Stomach (tissue), 9 donors: ENCODE data around the gene FBRSL1. TPM values are rescaled to one million over a fixed set of nuclear protein-coding genes. Genes with fewer than 3 reads are reported as not detected.

Experiments
- DNase-seq, 2 donors: peaks; one replicate each; pipeline versions ENCODE4 v3.0.0 to v3.0.0-alpha.2; 2013 to 2019
- H3K27ac ChIP-seq, 5 donors: fragments of 200-600 bp in 4 of 5; sonication (generic) in 4 of 5; one replicate each; pipeline ENCODE4 v1.5.1; 2013 to 2019; ENCODE audit warnings: mild to moderate bottlenecking in 1 of 5, moderate library complexity in 1 of 5
- H3K27me3 ChIP-seq, 3 donors: fragments of 200-600 bp; sonication (generic); one replicate each; pipeline ENCODE4 v1.5.1; 2017 to 2019; ENCODE audit warnings: mixed run types in 1 of 3
- H3K36me3 ChIP-seq, 4 donors: fragments of 200-600 bp; sonication (generic); 1 replicate in 3 of 4; 2 replicates in 1 of 4; pipeline ENCODE4 v1.5.1; 2016 to 2019
- H3K4me1 ChIP-seq, 4 donors: fragments of 200-600 bp; sonication (generic); one replicate each; pipeline ENCODE4 v1.5.1; 2016 to 2019
- H3K4me3 ChIP-seq, 4 donors: fragments of 200-600 bp; sonication (generic) in 3 of 4; one replicate each; pipeline ENCODE4 v1.5.1; 2016 to 2019; ENCODE audit warnings: mild to moderate bottlenecking in 1 of 4
- H3K9me3 ChIP-seq, 4 donors: fragments of 200-600 bp; sonication (generic); one replicate each; pipeline ENCODE4 v1.5.1; 2016 to 2019
- CTCF ChIP-seq, 7 experiments: fragments of 450-650 bp in 4 of 7; fragments of 200-600 bp in 3 of 7; sonication (generic) in 3 of 7; IDR thresholded peaks; one replicate each; pipeline ENCODE4 v1.5.1; 2016 to 2019; ENCODE audit warnings: antibody characterized with exemption in 7 of 7, control low read depth in 2 of 7, mild to moderate bottlenecking in 1 of 7
- EP300 ChIP-seq: sonication (generic); formaldehyde crosslinking; IDR thresholded peaks from one replicate; pipeline ENCODE4 v1.6.1; 2017; ENCODE audit warnings: antibody characterized with exemption
- POLR2A ChIP-seq, 4 donors: fragments of 450-650 bp; IDR thresholded peaks; one replicate each; pipeline ENCODE4 v1.6.1; 2016; ENCODE audit warnings: antibody characterized with exemption in 4 of 4, control low read depth in 2 of 4, mild to moderate bottlenecking in 1 of 4, moderate library complexity in 1 of 4
- POLR2AphosphoS5 ChIP-seq, 3 donors: sonication (generic); formaldehyde crosslinking; IDR thresholded peaks; one replicate each; pipeline ENCODE4 v1.6.1; 2016; ENCODE audit warnings: antibody characterized with exemption in 3 of 3
- WGBS, 5 donors: extraction: QIAGEN DNeasy Blood & Tissue Kit in 3 of 5; methylation state at CpG; one replicate each; pipeline versions ENCODE4 v1.1.5 to v1.1.7; 2013 to 2018; 5-methylcytosine and 5-hydroxymethylcytosine counted together
- intact Hi-C: fragments of 100-400 bp; cut with DNase I; formaldehyde crosslinking; loops from one replicate; pipeline ENCODE4 v1.15.1; 2023; ENCODE audit warnings: low total_unique reads
- polyA plus RNA-seq, 3 donors: library from polyadenylated mRNA; stranded (reverse); fragments of 200-250 nt; gene quantifications; one replicate each; pipeline ENCODE4 v1.2.3, GENCODE V29; 2013
- total RNA-seq, 5 donors: library from RNA; depleted of rRNA; stranded (reverse); fragments of >200 nt; gene quantifications; one replicate each; pipeline versions ENCODE4 v1.1.0 to v1.2.3, GENCODE V29; 2014 to 2016
- donor health status: healthy with polysubstance abuse.
- donor health status: Bipolar disorder and iron deficiency.
- donor health status: healthy.

FBRSL1 gene
- total and polyA plus RNA-seq, 8 donors: 5.3 to 110 (median 15.7) TPM

DNA sequence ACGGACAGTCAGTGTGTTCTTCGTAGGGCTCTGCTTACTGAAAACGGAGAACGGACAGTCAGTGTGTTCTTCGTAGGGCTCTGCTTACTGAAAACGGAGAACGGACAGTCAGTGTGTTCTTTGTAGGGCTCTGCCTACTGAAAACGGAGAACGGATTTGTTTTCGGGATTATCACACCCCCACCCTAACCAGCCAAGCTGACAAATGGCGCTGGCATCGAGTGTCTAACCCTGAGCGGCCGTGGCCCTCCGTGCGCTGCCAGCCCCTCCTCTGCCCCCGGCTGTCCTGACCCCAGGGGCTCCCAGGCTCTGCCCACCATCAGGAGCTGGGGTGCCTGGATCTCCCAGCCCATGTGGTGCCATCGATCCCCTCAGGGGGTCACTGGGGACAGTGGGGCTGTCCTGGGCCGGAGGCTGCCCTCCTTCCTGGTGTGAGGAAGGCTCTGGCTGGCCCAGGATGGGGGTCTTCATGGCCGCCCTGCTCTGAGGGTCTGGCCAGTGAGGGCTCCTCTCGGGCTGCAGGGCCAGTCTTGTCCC lies 57.3 kb downstream of the FBRSL1 start:
- H3K4me3 ChIP-seq: no peak overlapping the region
- no peak for DNase-seq
- no peak for TF ChIP-seq CTCF (IDR thresholded peaks at IDR 0.05)
- no peak for TF ChIP-seq POLR2AphosphoS5 (IDR thresholded peaks at IDR 0.05)
- TF ChIP-seq EP300: no peak
- no peak for TF ChIP-seq POLR2A (IDR thresholded peaks at IDR 0.05)
- peaks cover 8 to 55% (median 46%) of the 10 kb centered on the region in 4 donors for H3K36me3 ChIP-seq
- 89 to 96% (median 95%) methylated on average over 17 to 21 of the region's 21 CpGs for WGBS, 5 donors
- H3K4me1 ChIP-seq: no peaks in the 10 kb centered on the region
- intact Hi-C loops: no loop called here
- H3K27me3 ChIP-seq: no peaks in the 10 kb centered on the region
- H3K27ac ChIP-seq: no peak overlapping the region
- H3K9me3 ChIP-seq: no peaks in the 10 kb centered on the region

DNA sequence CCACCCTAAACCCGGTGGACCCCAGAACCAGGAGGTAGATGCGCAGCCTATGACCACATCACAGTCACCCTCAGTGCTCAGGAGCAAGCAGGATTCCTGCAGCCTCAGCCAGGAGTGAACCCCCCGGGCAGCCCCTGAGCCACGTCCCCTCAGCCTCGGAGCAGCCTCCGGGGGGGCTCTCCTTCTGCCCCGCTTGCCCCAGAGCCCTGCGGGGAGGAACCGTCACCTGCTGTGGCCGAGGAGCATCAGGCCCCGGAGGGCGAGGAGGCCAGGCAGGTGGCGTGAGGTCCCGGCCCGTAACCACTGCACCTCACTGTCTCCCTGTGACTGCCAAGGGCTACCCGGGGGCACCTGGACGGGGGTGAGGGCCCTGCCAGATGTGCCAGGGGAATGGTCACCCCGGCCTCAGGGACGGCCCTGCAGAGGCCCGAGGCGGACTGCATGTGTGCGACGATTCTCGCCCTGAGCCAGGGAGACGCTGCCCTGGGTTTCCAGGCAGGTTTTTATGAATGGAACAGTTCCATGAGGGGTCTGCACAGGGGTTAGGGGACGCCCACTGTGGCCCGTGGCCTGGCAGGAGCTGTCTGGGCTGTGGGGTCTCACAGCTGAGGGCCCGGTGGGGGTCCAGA lies 58.6 kb downstream of the FBRSL1 start:
- TF ChIP-seq EP300: no peak
- no peak for TF ChIP-seq POLR2AphosphoS5 (IDR thresholded peaks at IDR 0.05)
- TF ChIP-seq CTCF (IDR thresholded peaks at IDR 0.05): no peak
- TF ChIP-seq POLR2A (IDR thresholded peaks at IDR 0.05): no peak

DNA sequence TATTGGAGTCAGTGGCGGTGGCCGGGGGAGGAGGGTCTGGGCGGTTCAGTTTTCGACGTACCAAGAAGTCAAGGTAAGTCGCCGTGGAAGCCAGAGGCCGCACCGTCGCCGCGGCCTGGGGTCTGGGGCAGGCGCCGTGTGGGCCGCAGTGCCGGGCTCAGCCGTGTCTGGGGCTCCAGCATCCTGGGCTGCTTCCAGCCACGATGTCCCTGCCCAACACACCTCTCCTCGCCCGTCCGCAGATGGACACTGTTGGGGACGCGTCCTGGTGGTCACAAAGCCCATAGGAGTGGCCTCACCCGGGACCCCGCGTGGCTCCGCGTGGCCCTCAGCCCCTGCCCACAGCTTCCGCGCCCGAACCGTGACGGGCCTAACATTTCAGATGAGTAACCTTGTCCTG lies 59.1 kb downstream of the FBRSL1 start:
- H3K4me3 ChIP-seq: no peak overlapping the region
- no peaks in the 10 kb centered on the region for H3K27me3 ChIP-seq
- H3K27ac ChIP-seq: no peak overlapping the region
- DNase-seq: no peak
- no peaks in the 10 kb centered on the region for H3K4me1 ChIP-seq
- 95 to 98% (median 98%) methylated on average over 29 to 33 of the region's 33 CpGs for WGBS, 5 donors
- TF ChIP-seq POLR2AphosphoS5 (IDR thresholded peaks at IDR 0.05) (no peak), POLR2A (IDR thresholded peaks at IDR 0.05) (no peak), CTCF (IDR thresholded peaks at IDR 0.05) (no peak), EP300 (no peak)
- intact Hi-C loops: no loop called here
- peaks cover 16 to 61% (median 55%) of the 10 kb centered on the region in 4 donors for H3K36me3 ChIP-seq
- H3K9me3 ChIP-seq: no peaks in the 10 kb centered on the region

More for the DNA sequence above, 58.6 kb downstream of the FBRSL1 start:
- intact Hi-C loops: no loop called here
- no peak overlapping the region for H3K4me3 ChIP-seq
- no peaks in the 10 kb centered on the region for H3K9me3 ChIP-seq
- no peaks in the 10 kb centered on the region for H3K4me1 ChIP-seq
- WGBS, 5 donors: 84 to 97% (median 96%) methylated on average over 19 to 28 of the region's 28 CpGs
- H3K36me3 ChIP-seq: peaks cover 16 to 56% (median 52%) of the 10 kb centered on the region in 4 donors
- DNase-seq: no peak
- H3K27ac ChIP-seq: no peak overlapping the region
- H3K27me3 ChIP-seq: no peaks in the 10 kb centered on the region

DNA sequence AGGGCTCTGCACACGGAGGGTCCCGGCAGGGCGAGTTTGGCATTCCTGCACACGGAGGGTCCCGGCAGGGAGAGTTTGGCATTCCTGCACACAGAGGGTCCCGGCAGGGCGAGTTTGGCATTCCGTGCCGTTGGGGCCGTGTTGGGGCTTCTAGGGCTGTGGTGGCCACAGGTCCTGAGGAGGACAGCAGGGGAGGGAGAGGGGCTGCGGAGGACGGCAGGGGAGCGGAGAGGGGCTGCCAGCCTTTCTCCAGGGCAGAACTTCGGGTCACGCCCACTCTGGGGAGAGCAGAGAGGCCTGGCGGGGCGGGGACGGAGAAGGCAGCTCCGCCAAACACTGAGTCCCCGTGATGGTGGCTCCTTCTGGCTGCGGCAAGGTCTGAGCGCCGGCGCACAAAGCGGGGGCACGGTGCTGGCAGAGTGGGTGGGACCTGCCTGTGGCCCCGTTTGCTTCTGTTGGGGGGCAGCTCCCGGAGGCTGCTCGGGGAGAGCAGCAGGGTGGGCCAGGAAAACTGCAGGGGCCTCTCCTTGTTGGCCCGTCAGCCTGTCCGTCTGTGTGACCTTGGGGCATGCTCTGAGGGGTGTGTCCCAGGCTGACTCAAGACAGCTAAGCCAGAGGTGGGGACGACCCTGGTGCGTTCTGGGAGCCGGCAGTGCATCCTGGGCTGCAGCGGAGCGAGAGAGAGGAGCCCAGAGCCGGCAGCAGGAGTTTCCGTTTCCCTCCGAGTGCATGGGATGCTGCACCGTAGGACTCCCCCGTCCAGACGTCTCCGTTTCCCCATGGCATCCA lies 60.3 kb downstream of the FBRSL1 start:
- Histone ChIP-seq H3K9me3 (no peaks in the 10 kb centered on the region), H3K4me3 (no peak overlapping the region), H3K27me3 (no peaks in the 10 kb centered on the region), H3K27ac (no peak overlapping the region), H3K36me3 (peaks cover 16 to 64% (median 58%) of the 10 kb centered on the region in 4 donors), H3K4me1 (no peaks in the 10 kb centered on the region)
- intact Hi-C loops: no loop called here
- WGBS, 5 donors: 70 to 82% (median 73%) methylated on average over 37 to 43 of the region's 43 CpGs
- TF ChIP-seq POLR2A (IDR thresholded peaks at IDR 0.05) (no peak), CTCF (IDR thresholded peaks at IDR 0.05) (no peak), EP300 (no peak), POLR2AphosphoS5 (IDR thresholded peaks at IDR 0.05) (no peak)
- peak in 1 of 2 donors; percentile 65 for DNase-seq
